Peyer's patch (tissue), 4 donors: ENCODE data around the gene RBMXL2. TPM values are rescaled to one million over a fixed set of nuclear protein-coding genes. Genes with fewer than 3 reads are reported as not detected.

Experiments used
- DNase-seq, 3 donors: peaks; one replicate each; pipeline ENCODE4 v3.0.0-alpha.2; 2017 to 2019
- H3K27ac ChIP-seq, 4 donors: fragments of 200-600 bp; sonication (generic); one replicate each; pipeline ENCODE4 v1.5.1; 2016 to 2019
- H3K27me3 ChIP-seq, 2 donors: fragments of 200-600 bp; sonication (generic); one replicate each; pipeline ENCODE4 v1.5.1; 2019
- H3K36me3 ChIP-seq, 3 donors: fragments of 200-600 bp; sonication (generic); one replicate each; pipeline ENCODE4 v1.5.1; 2016 to 2019
- H3K4me1 ChIP-seq, 4 donors: fragments of 200-600 bp; sonication (generic); one replicate each; pipeline ENCODE4 v1.5.1; 2016 to 2019
- H3K4me3 ChIP-seq, 4 donors: fragments of 200-600 bp; sonication (generic); 1 replicate in 3 of 4; 2 replicates in 1 of 4; pipeline ENCODE4 v1.5.1; 2016 to 2019; ENCODE audit warnings: mild to moderate bottlenecking in 1 of 4
- H3K9me3 ChIP-seq, 4 donors: fragments of 200-600 bp; sonication (generic); one replicate each; pipeline ENCODE4 v1.5.1; 2016 to 2019; ENCODE audit warnings: mild to moderate bottlenecking in 1 of 4
- CTCF ChIP-seq, 6 experiments: fragments of 450-650 bp in 4 of 6; fragments of 200-600 bp in 2 of 6; sonication (generic) in 1 of 6; IDR thresholded peaks; one replicate each; pipeline ENCODE4 v1.5.1; 2017 to 2019; ENCODE audit warnings: antibody characterized with exemption in 6 of 6, mild to moderate bottlenecking in 3 of 6, moderate library complexity in 1 of 6
- POLR2A ChIP-seq, 2 donors: fragments of 450-650 bp; IDR thresholded peaks; one replicate each; pipeline ENCODE4 v1.5.1; 2017; ENCODE audit warnings: antibody characterized with exemption in 2 of 2, mild to moderate bottlenecking in 2 of 2, moderate library complexity in 2 of 2
- total RNA-seq, 4 donors: library from RNA; depleted of rRNA; stranded (reverse); fragments of >200 nt; gene quantifications; one replicate each; pipeline ENCODE4 v1.1.0, GENCODE V29; 2016

The RBMXL2 gene
- total RNA-seq, 4 donors from 2014 or later = not detected

DNA sequence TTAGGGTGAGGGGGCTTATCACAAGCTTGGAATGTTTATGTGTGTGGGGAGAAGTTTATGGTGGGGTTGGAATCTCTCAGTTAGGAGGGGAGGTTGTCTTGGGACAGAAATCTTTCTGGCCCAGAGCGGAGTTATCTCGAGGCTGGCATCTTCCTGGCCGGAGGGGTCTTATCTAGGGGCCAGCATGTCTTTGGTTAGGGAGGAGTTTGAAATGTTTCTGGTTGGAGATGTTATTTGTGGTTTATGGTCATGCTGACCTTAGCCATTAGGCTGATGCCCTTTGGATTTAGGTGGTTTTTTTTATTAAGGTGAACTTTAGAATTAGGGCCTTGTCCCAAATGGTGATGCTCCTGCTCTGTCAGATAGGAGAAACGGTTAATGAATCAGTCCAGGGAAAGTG, 7.9 kb upstream of the RBMXL2 start:
- no peak overlapping the region for H3K27ac ChIP-seq
- H3K36me3 ChIP-seq = no peaks in the 10 kb centered on the region
- DNase-seq = no peak
- no peak overlapping the region for H3K4me3 ChIP-seq
- TF ChIP-seq CTCF (IDR thresholded peaks at IDR 0.05) = no peak
- TF ChIP-seq POLR2A (IDR thresholded peaks at IDR 0.05) = no peak
- no peaks in the 10 kb centered on the region for H3K9me3 ChIP-seq
- no peaks in the 10 kb centered on the region for H3K27me3 ChIP-seq
- no peaks in the 10 kb centered on the region for H3K4me1 ChIP-seq

DNA sequence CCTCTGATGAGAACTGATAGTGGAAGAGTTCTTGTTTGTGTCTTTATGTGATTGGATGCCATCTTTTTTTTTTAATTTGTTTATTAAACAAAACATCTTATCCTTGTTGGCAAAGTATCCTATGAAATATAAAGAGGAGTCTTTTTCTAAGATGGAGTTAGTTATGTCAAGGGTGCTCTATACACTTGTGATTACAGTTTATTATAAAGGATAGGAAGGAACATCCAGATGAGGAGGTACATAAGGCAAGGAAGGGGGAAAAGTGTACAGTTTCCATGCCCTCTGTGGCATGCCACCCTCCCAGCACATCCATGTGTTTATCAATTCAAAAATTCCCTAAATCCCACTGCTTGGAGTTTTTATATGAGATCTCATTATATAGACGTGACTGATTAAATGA, 7.4 kb upstream of the RBMXL2 start:
- no peaks in the 10 kb centered on the region for H3K36me3 ChIP-seq
- TF ChIP-seq CTCF (IDR thresholded peaks at IDR 0.05) (no peak), POLR2A (IDR thresholded peaks at IDR 0.05) (no peak)
- H3K27ac ChIP-seq = no peak overlapping the region

GRCh38 chr11:7089328-7090251, 792 bp downstream of the RBMXL2 start:
- TF ChIP-seq CTCF (IDR thresholded peaks at IDR 0.05) (no peak), POLR2A (IDR thresholded peaks at IDR 0.05) (no peak)
- H3K27ac ChIP-seq = no peak overlapping the region
- no peaks in the 10 kb centered on the region for H3K27me3 ChIP-seq
- DNase-seq = no peak
- no peaks in the 10 kb centered on the region for H3K9me3 ChIP-seq
- no peak overlapping the region for H3K4me3 ChIP-seq
- H3K4me1 ChIP-seq = no peaks in the 10 kb centered on the region
- H3K36me3 ChIP-seq = no peaks in the 10 kb centered on the region

More for the DNA sequence above, 7.4 kb upstream of the RBMXL2 start:
- Histone ChIP-seq H3K4me1 (no peaks in the 10 kb centered on the region), H3K9me3 (no peaks in the 10 kb centered on the region), H3K4me3 (no peak overlapping the region), H3K27me3 (no peaks in the 10 kb centered on the region)
- DNase-seq = no peak

DNA sequence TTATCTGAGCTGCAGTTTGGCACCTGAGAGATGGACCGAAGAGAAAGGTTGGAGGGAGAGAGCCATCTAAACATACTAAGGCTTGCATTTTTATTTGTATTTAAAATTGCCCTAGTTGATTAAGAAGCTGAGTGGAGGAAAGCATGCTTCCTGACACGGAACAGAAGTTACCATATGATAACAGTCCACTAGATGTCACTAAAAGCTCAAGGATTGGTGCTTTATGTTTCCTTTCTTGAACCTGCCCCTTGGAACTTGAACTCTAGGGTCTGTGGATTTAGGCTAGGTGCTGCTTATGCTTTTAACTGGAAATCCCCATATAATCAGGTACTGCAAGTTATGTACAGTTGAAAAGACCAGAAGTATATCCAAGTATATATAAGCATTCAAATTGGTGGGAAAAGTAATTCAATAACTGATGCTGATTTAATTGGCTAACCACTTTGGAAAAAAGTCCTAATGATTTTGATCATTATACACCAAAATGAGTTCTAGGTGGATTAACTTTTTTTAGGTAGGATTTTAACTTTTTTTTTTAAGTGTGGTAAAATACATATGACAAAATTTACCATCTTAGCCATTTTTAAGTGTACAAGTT, 9.5 kb downstream of the RBMXL2 start:
- H3K36me3 ChIP-seq = no peaks in the 10 kb centered on the region
- H3K27ac ChIP-seq = no peak overlapping the region
- no peaks in the 10 kb centered on the region for H3K9me3 ChIP-seq
- no peak for TF ChIP-seq POLR2A (IDR thresholded peaks at IDR 0.05)
- TF ChIP-seq CTCF (IDR thresholded peaks at IDR 0.05) = peak in 5 of 6 experiments; percentile 9 to 76 (median 69)
- H3K4me1 ChIP-seq = no peaks in the 10 kb centered on the region
- DNase-seq = no peak
- H3K4me3 ChIP-seq = no peak overlapping the region
- no peaks in the 10 kb centered on the region for H3K27me3 ChIP-seq

GRCh38 chr11:7115780-7116179, 27.0 kb downstream of the RBMXL2 start:
- Histone ChIP-seq H3K36me3 (no peaks in the 10 kb centered on the region), H3K27me3 (no peaks in the 10 kb centered on the region), H3K4me1 (no peaks in the 10 kb centered on the region), H3K27ac (no peak overlapping the region), H3K9me3 (no peaks in the 10 kb centered on the region), H3K4me3 (no peak overlapping the region)
- no peak for DNase-seq
- TF ChIP-seq CTCF (IDR thresholded peaks at IDR 0.05) (no peak), POLR2A (IDR thresholded peaks at IDR 0.05) (no peak)
